Endothelial cell of umbilical vein (primary cell): ENCODE results near the gene VPS33B. TPM values are rescaled to one million over a fixed set of nuclear protein-coding genes. Genes with fewer than 3 reads are reported as not detected.

ENCODE experiments used
- BruUV-seq: library from RNA; stranded (reverse); fragments of 400-500 nt; replicated peaks from 2 replicates; lab custom pipeline; 2021; lab: Mats Ljungman, UMichigan
- CTCF ChIA-PET: fragments of 300-600, 350-600 bp; sonication (Branson Sonifier 250); formaldehyde crosslinking; loops from one replicate; lab custom pipeline; 2021; ENCODE audit warnings: antibody characterized with exemption, inconsistent platforms; lab: Charles Lee
- POLR2A ChIA-PET: fragments of 300-600, 350-600 bp; sonication (Branson Sonifier 250); formaldehyde crosslinking; loops from one replicate; lab custom pipeline; 2021; ENCODE audit warnings: antibody characterized with exemption, inconsistent platforms; lab: Charles Lee
- DNase-seq: peaks from one replicate; pipeline ENCODE4 v3.0.0-alpha.2; 2011; ENCODE audit warnings: low read depth, low spot score
- FAIRE-seq: peaks from 2 replicates; lab custom pipeline; 2011; peaks lifted over from hg19 to GRCh38; lab: Jason Lieb, UNC
- H2AFZ ChIP-seq: 2 replicates; pipeline ENCODE4 v1.6.0; 2012; ENCODE audit warnings: low read depth, low read length, control low read depth, inconsistent platforms
- H3K27ac ChIP-seq: 2 replicates; pipeline ENCODE4 v1.5.1; 2011; ENCODE audit warnings: low read depth, mild to moderate bottlenecking, control low read depth, low read length, moderate library complexity; ENCODE audit not compliant: insufficient read depth
- H3K27me3 ChIP-seq, 2 experiments: 2 replicates each; pipeline versions ENCODE4 v1.6.0 to v1.6.1; 2011; ENCODE audit warnings: low read length in 2 of 2, mixed read lengths in 1 of 2; ENCODE audit not compliant: control insufficient read depth in 2 of 2, insufficient read depth in 2 of 2
- H3K36me3 ChIP-seq, 2 experiments: 2 replicates in 1 of 2; 3 replicates in 1 of 2; pipeline ENCODE4 v1.5.1; 2011; ENCODE audit warnings: low read length in 2 of 2, mild to moderate bottlenecking in 1 of 2, moderate library complexity in 1 of 2; ENCODE audit not compliant: control insufficient read depth in 2 of 2, insufficient read depth in 2 of 2; ENCODE audit errors: extremely low read depth in 1 of 2
- H3K4me1 ChIP-seq: 3 replicates; pipeline ENCODE4 v1.5.1; 2011; ENCODE audit warnings: mild to moderate bottlenecking, low read length; ENCODE audit not compliant: control insufficient read depth, insufficient read depth; ENCODE audit errors: extremely low read depth
- H3K4me2 ChIP-seq: 2 replicates; pipeline ENCODE4 v1.6.1; 2011; ENCODE audit warnings: low read length, control low read depth, mixed read lengths; ENCODE audit not compliant: insufficient read depth
- H3K4me3 ChIP-seq, 3 experiments: fragments of 200-600 bp in 1 of 3; sonication (generic), shearing (Covaris generic) in 1 of 3; replicated peaks in 1 of 3; 2 replicates each; pipeline ENCODE4 v1.5.1; 2011 to 2016; ENCODE audit warnings: control low read depth in 3 of 3, low read length in 3 of 3, mild to moderate bottlenecking in 2 of 3, inconsistent platforms in 1 of 3, low read depth in 1 of 3, moderate library complexity in 1 of 3; ENCODE audit not compliant: insufficient read depth in 1 of 3
- H3K79me2 ChIP-seq: 2 replicates; pipeline ENCODE4 v1.6.0; 2012; ENCODE audit warnings: low read length, inconsistent platforms; ENCODE audit not compliant: control insufficient read depth, insufficient read depth
- H3K9ac ChIP-seq: replicated peaks from 2 replicates; pipeline ENCODE3; 2011; ENCODE audit warnings: low read length, control low read depth; ENCODE audit not compliant: insufficient read depth; ENCODE audit errors: extremely low read depth
- H3K9me1 ChIP-seq: replicated peaks from 3 replicates; pipeline ENCODE4 v1.6.0; 2011; ENCODE audit warnings: mild to moderate bottlenecking, low read length; ENCODE audit not compliant: control insufficient read depth, insufficient read depth; ENCODE audit errors: extremely low read depth
- H3K9me3 ChIP-seq: replicated peaks from 2 replicates; pipeline ENCODE4 v1.5.1; 2012; ENCODE audit warnings: low read length, inconsistent platforms; ENCODE audit not compliant: control insufficient read depth, insufficient read depth
- H4K20me1 ChIP-seq: replicated peaks from 2 replicates; pipeline ENCODE3; 2011; ENCODE audit warnings: mild to moderate bottlenecking, low read length; ENCODE audit not compliant: control insufficient read depth, insufficient read depth; ENCODE audit errors: extremely low read depth
- CTCF ChIP-seq, 2 donors: IDR thresholded peaks; 1 replicate in 1 of 2; 2 replicates in 1 of 2; pipeline ENCODE4 v1.5.1; 2011; ENCODE audit warnings: low read length in 2 of 2, mild to moderate bottlenecking in 2 of 2, moderate library complexity in 2 of 2, control low read depth in 1 of 2, inconsistent platforms in 1 of 2, low read depth in 1 of 2; ENCODE audit not compliant: insufficient read depth in 1 of 2; ENCODE audit errors: extremely low read depth in 1 of 2
- EZH2 ChIP-seq: IDR thresholded peaks from 2 replicates; pipeline ENCODE4 v1.6.1; 2012; ENCODE audit warnings: borderline replicate concordance, low read depth, mild to moderate bottlenecking, moderate library complexity, low read length, inconsistent platforms; ENCODE audit not compliant: severe bottlenecking
- FOS ChIP-seq: IDR thresholded peaks from 2 replicates; pipeline ENCODE4 v1.6.1; 2011; ENCODE audit warnings: mild to moderate bottlenecking, low read length, moderate library complexity, borderline replicate concordance; ENCODE audit not compliant: insufficient read depth
- GATA2 ChIP-seq: IDR thresholded peaks from 2 replicates; pipeline ENCODE4 v1.7.0; 2011; ENCODE audit warnings: low read depth, mild to moderate bottlenecking, moderate library complexity, mixed read lengths, low read length; ENCODE audit not compliant: insufficient read length, insufficient read depth
- JUN ChIP-seq: IDR thresholded peaks from 2 replicates; pipeline ENCODE4 v1.6.1; 2011; ENCODE audit warnings: borderline replicate concordance, low read depth; ENCODE audit not compliant: insufficient read length, insufficient read depth
- MYC ChIP-seq: IDR thresholded peaks from one replicate; pipeline ENCODE4 v1.6.1; 2011; ENCODE audit warnings: mild to moderate bottlenecking, low read depth, low read length
- POLR2A ChIP-seq: IDR thresholded peaks from 2 replicates; pipeline ENCODE4 v1.6.1; 2012; ENCODE audit warnings: low read depth, mild to moderate bottlenecking, control low read depth, low read length
- POLR2AphosphoS5 ChIP-seq: IDR thresholded peaks from 2 replicates; pipeline ENCODE4 v1.6.1; 2012; ENCODE audit warnings: low read depth, mild to moderate bottlenecking, control low read depth, low read length, moderate library complexity; ENCODE audit not compliant: insufficient read depth
- dilution Hi-C: fragments of 300-500 bp; cut with MboI; formaldehyde crosslinking; loops from one replicate; pipeline ENCODE4 v1.15.0; 2019; ENCODE audit warnings: low sequenced_read_pairs; ENCODE audit not compliant: extremely low pct_ligation_motif_present
- intact Hi-C: fragments of 100-400 bp; cut with micrococcal nuclease; formaldehyde crosslinking; loops from one replicate; pipeline ENCODE4 v1.10.0; 2022
- polyA plus RNA-seq, 4 experiments: library from polyadenylated mRNA; depleted of rRNA in 3 of 4; stranded (reverse) in 3 of 4; unstranded in 1 of 4; fragments of >200 nt; gene quantifications; 2 replicates each; pipeline versions ENCODE4 v1.2.1 to v1.2.3, GENCODE V29; 2011 to 2012; ENCODE audit warnings: missing spikeins in 1 of 4
- total RNA-seq: library from RNA; stranded (reverse); gene quantifications from 2 replicates; pipeline ENCODE4 v1.2.3, GENCODE V29; 2021
- TF ChIP-seq, protein P1 (sequence below): IDR thresholded peaks from 2 replicates; pipeline ENCODE4 v1.6.1; 2011; ENCODE audit not compliant: insufficient read depth, insufficient read length

Gene VPS33B
- total and polyA plus RNA-seq, 2 donors (not counting 3 experiments of a cell fraction or from before 2014, with no cell fraction given): 11.8 to 14.2 TPM

DNA sequence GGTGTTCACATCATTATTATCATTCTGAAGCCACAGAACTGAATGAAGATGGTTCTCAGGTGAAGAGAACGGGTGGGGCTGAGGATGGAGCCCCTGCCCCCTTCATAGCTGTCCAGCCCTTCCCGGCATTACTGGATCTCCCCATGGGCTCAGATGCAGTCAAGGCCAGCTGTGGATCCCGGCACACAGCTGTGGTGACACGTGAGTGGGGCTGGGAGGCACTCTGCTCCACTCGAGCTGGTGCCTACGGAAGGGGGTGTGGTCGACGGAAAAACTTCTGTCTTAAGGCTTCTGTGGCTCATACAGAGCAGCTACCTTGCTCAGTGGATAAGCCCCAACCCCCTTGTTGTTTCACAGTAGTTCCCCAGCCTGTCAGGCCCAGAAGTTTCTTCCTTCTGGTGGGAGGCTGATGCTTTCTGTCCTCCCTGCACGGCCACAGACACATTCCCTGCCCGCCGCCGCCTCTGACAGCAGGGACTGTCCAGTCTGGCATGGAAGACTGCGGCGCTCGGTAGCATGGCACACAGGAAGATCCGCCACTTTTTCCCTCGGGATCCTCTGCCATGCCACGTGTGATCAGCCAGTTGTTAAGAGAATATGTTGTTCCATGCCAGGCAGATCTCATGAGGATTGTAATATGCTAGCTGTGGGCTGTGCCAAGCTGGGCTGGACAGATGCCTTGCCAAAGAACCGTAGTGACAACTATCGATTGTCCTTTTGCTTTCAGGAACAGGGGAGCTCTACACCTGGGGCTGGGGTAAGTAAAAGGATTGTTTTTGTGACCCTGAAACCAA is 61.9 kb downstream of the VPS33B start:
- Histone ChIP-seq H3K9ac (no peak overlapping the region), H4K20me1 (no peaks in the 10 kb centered on the region), H3K36me3 (peaks cover 1 to 3% of the 10 kb centered on the region in 2 experiments), H2AFZ (no peak overlapping the region), H3K27ac (no peak overlapping the region), H3K4me2 (no peak overlapping the region), H3K79me2 (peaks cover 3% of the 10 kb centered on the region), H3K9me1 (no peaks in the 10 kb centered on the region), H3K4me3 (no peak overlapping the region), H3K4me1 (peaks cover 9% of the 10 kb centered on the region), H3K27me3 (no peaks in the 10 kb centered on the region), H3K9me3 (no peaks in the 10 kb centered on the region)
- CTCF ChIA-PET: interaction anchor here (1.1 to 6.9 kb wide), 3 partner anchors 23 to 313 kb away, joined by 3 to 155 read pairs (median 3); partner anchors contain the start of gene HDDC3
- no peak for DNase-seq
- intact Hi-C loops (no loop called here), dilution Hi-C loops (no loop called here)
- TF ChIP-seq, protein P1, sequence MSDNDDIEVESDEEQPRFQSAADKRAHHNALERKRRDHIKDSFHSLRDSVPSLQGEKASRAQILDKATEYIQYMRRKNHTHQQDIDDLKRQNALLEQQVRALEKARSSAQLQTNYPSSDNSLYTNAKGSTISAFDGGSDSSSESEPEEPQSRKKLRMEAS: no peak
- no peak for TF ChIP-seq GATA2
- TF ChIP-seq MYC: no peak
- TF ChIP-seq POLR2AphosphoS5: no peak
- TF ChIP-seq POLR2A: no peak
- TF ChIP-seq CTCF (IDR thresholded peaks at IDR 0.05; ENCODE audit: extremely low read depth in 1 of 2, insufficient read depth in 1 of 2, low read depth in 1 of 2, low read length in 2 of 2): no peak
- no peak for TF ChIP-seq JUN
- no peak for TF ChIP-seq FOS
- TF ChIP-seq EZH2: no peak
- FAIRE-seq: no peak
- no TSS peak for BruUV-seq
- POLR2A ChIA-PET: no interaction called here
